ENCODE data around the gene MRPL49. TPM values are rescaled to one million over a fixed set of nuclear protein-coding genes. Genes with fewer than 3 reads are reported as not detected.

MRPL49 gene
- total and polyA plus RNA-seq, 2 of the 13 experiments (the other 11 are each of a cell fraction or from before 2014, with no cell fraction given) = 39.2 to 53.3 TPM

- TF ChIP-seq SRSF1 (optimal IDR thresholded peaks at IDR 0.05; ENCODE audit: low read depth, low read length) = peak; percentile 80
- peak; percentile 81; the same call in 1 of the 2 replicates for TF ChIP-seq ZNF614 (CRISPR knock-in tag; IDR thresholded peaks at IDR 0.05; ENCODE audit: borderline replicate concordance)
- no peak for TF ChIP-seq KDM6A (CRISPR knock-in tag; IDR thresholded peaks at IDR 0.05; ENCODE audit: low read depth)
- no peak for TF ChIP-seq LCORL (IDR thresholded peaks at IDR 0.05)
- TF ChIP-seq LCORL (CRISPR knock-in tag; IDR thresholded peaks at IDR 0.05) = peak; percentile 14; the same call in 1 of the 2 replicates
- 0 out of 2 replicates have a peak, but pooled peaks have one; percentile 48 for TF ChIP-seq NFKBIZ (CRISPR knock-in tag; IDR thresholded peaks at IDR 0.05)
- no peak for TF ChIP-seq PAWR (CRISPR knock-in tag; IDR thresholded peaks at IDR 0.05; ENCODE audit: borderline replicate concordance)
- peak; percentile 64; the same call in 1 of the 2 replicates for TF ChIP-seq ZFP36L1 (CRISPR knock-in tag; IDR thresholded peaks at IDR 0.05)
- no peak for TF ChIP-seq ZNF598 (CRISPR knock-in tag; IDR thresholded peaks at IDR 0.05; ENCODE audit: borderline replicate concordance)
- no peak for TF ChIP-seq MED8 (CRISPR knock-in tag; IDR thresholded peaks at IDR 0.05; ENCODE audit: insufficient replicate concordance)
- TF ChIP-seq EP300 (IDR thresholded peaks at IDR 0.05; ENCODE audit: low read depth in 2 of 2, low read length in 2 of 2) = 0 out of 4 replicates have a peak, but pooled peaks of 1 of the 2 experiments have one; percentile 40
- TF ChIP-seq EP300 (CRISPR knock-in tag; IDR thresholded peaks at IDR 0.05; ENCODE audit: borderline replicate concordance) = peak; percentile 43; the same call in 1 of the 2 replicates
- TF ChIP-seq JARID2 (CRISPR knock-in tag; IDR thresholded peaks at IDR 0.05; ENCODE audit: insufficient replicate concordance) = peak; percentile 24
- TF ChIP-seq, protein P1, sequence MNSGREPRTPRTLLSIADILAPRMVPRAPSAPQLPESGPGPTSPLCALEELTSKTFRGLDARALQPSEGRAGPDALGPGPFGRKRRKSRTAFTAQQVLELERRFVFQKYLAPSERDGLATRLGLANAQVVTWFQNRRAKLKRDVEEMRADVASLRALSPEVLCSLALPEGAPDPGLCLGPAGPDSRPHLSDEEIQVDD (CRISPR knock-in tag; IDR thresholded peaks at IDR 0.05; ENCODE audit: borderline replicate concordance) = 0 out of 2 replicates have a peak, but pooled peaks have one; percentile 37
- TF ChIP-seq FOXA3 (CRISPR knock-in tag; IDR thresholded peaks at IDR 0.05) = peak; percentile 72
- peak; percentile 70; the same call in 1 of the 2 replicates for TF ChIP-seq DR1 (CRISPR knock-in tag; IDR thresholded peaks at IDR 0.05)
- no peak for TF ChIP-seq HHEX (CRISPR knock-in tag; IDR thresholded peaks at IDR 0.05)
- TF ChIP-seq ZFP41 (CRISPR knock-in tag; IDR thresholded peaks at IDR 0.05; ENCODE audit: borderline replicate concordance) = peak; percentile 77; the same call in 1 of the 2 replicates
- TF ChIP-seq ZMYM4 (CRISPR knock-in tag; IDR thresholded peaks at IDR 0.05) = peak; percentile 90
- TF ChIP-seq U2AF2 (IDR thresholded peaks at IDR 0.05; ENCODE audit: low read depth, low read length) = no peak
- no peak for TF ChIP-seq RCOR2 (CRISPR knock-in tag; IDR thresholded peaks at IDR 0.05)
- TF ChIP-seq ZNF589 (CRISPR knock-in tag; conservative IDR thresholded peaks at IDR 0.05) = peak; percentile 91
- TF ChIP-seq ZNF784 (CRISPR knock-in tag; IDR thresholded peaks at IDR 0.05; ENCODE audit: borderline replicate concordance) = peak; percentile 25; the same call in 1 of the 2 replicates
- TF ChIP-seq ZNF441 (CRISPR knock-in tag; IDR thresholded peaks at IDR 0.05; ENCODE audit: borderline replicate concordance) = no peak
- TF ChIP-seq GMEB2 (CRISPR knock-in tag; IDR thresholded peaks at IDR 0.05; ENCODE audit: low read depth) = peak; percentile 80
- TF ChIP-seq ARNTL (CRISPR knock-in tag; IDR thresholded peaks at IDR 0.05) = peak; percentile 26; the same call in 1 of the 2 replicates
- no peak; the same call in 1 of the 2 replicates for TF ChIP-seq GFI1 (CRISPR knock-in tag; IDR thresholded peaks at IDR 0.05; ENCODE audit: borderline replicate concordance)
- TF ChIP-seq ZNF224 (CRISPR knock-in tag; IDR thresholded peaks at IDR 0.05) = no peak
Observed at GRCh38 chr11:65083834-65084597, 38.1 kb upstream of the MRPL49 start, which contains the start of the genes CDCA5 and ZFPL1 (continued).

All from HepG2 (cell line).